ENCODE results near the gene GPR55. TPM values are rescaled to one million over a fixed set of nuclear protein-coding genes. Genes with fewer than 3 reads are reported as not detected.

The GPR55 gene
- total RNA-seq, 2 donors from 2014 or later, result not detected

- Histone ChIP-seq H3K27me3 (replicated peaks; ENCODE audit: insufficient read depth) (no peaks in the 10 kb centered on the region), H3K36me3 (no peaks in the 10 kb centered on the region), H3K4me1 (ENCODE audit: control insufficient read depth in 1 of 2, low read depth in 2 of 2) (no peaks in the 10 kb centered on the region), H3K27ac (no peak overlapping the region), H3K4me3 (no peak overlapping the region), H3K9me3 (no peaks in the 10 kb centered on the region)
- ATAC-seq (ENCODE audit: insufficient number of reproducible peaks, low FRiP score, low read depth) (no peak), DNase-seq (ENCODE audit: low spot score) (no peak)
- no peak for TF ChIP-seq CTCF (IDR thresholded peaks at IDR 0.05)
These were observed 14.4 kb downstream of the GPR55 start for GRCh38 chr2:230910546-230911177.

GRCh38 chr2:230909841-230910545 lies 15.0 kb downstream of the GPR55 start:
- TF ChIP-seq CTCF (IDR thresholded peaks at IDR 0.05), result no peak
- H3K36me3 ChIP-seq, result no peaks in the 10 kb centered on the region
- no peak overlapping the region for H3K27ac ChIP-seq
- no peaks in the 10 kb centered on the region for H3K9me3 ChIP-seq
- H3K4me1 ChIP-seq (ENCODE audit: control insufficient read depth in 1 of 2, low read depth in 2 of 2), result no peaks in the 10 kb centered on the region
- H3K27me3 ChIP-seq (replicated peaks; ENCODE audit: insufficient read depth), result no peaks in the 10 kb centered on the region
- DNase-seq (ENCODE audit: low spot score) (no peak), ATAC-seq (ENCODE audit: insufficient number of reproducible peaks, low FRiP score, low read depth) (no peak)
- H3K4me3 ChIP-seq, result no peak overlapping the region

- no peak for ATAC-seq (ENCODE audit: insufficient number of reproducible peaks, low FRiP score, low read depth)
- Histone ChIP-seq H3K36me3 (no peaks in the 10 kb centered on the region), H3K27me3 (replicated peaks; ENCODE audit: insufficient read depth) (no peaks in the 10 kb centered on the region), H3K4me3 (no peak overlapping the region), H3K27ac (no peak overlapping the region), H3K4me1 (ENCODE audit: control insufficient read depth in 1 of 2, low read depth in 2 of 2) (no peaks in the 10 kb centered on the region), H3K9me3 (no peaks in the 10 kb centered on the region)
- TF ChIP-seq CTCF (IDR thresholded peaks at IDR 0.05), result no peak
- no peak for DNase-seq (ENCODE audit: low spot score)
These were observed 16.3 kb downstream of the GPR55 start for GRCh38 chr2:230908595-230909191.

- DNase-seq (ENCODE audit: low spot score), result no peak
These were observed 16.9 kb downstream of the GPR55 start for GRCh38 chr2:230908092-230908594.

More at GRCh38 chr2:230908092-230908594, 16.9 kb downstream of the GPR55 start:
- TF ChIP-seq CTCF (IDR thresholded peaks at IDR 0.05), result no peak
- no peaks in the 10 kb centered on the region for H3K36me3 ChIP-seq
- no peaks in the 10 kb centered on the region for H3K9me3 ChIP-seq
- no peaks in the 10 kb centered on the region for H3K4me1 ChIP-seq (ENCODE audit: control insufficient read depth in 1 of 2, low read depth in 2 of 2)
- no peak overlapping the region for H3K4me3 ChIP-seq
- no peaks in the 10 kb centered on the region for H3K27me3 ChIP-seq (replicated peaks; ENCODE audit: insufficient read depth)
- no peak for ATAC-seq (ENCODE audit: insufficient number of reproducible peaks, low FRiP score, low read depth)
- no peak overlapping the region for H3K27ac ChIP-seq
